Right cardiac atrium (tissue), 5 donors: ENCODE measurements around the gene PAX6. TPM values are rescaled to one million over a fixed set of nuclear protein-coding genes. Genes with fewer than 3 reads are reported as not detected.

ENCODE experiments used
- ATAC-seq, 2 donors: fragments of 200-7000 bp; cut with Tn5 transposase; one replicate each; pipeline versions ENCODE4 v1.8.0 to v1.9.1; 2020; ENCODE audit warnings: moderate library complexity in 2 of 2, mild to moderate bottlenecking in 1 of 2
- DNase-seq, 3 donors: peaks; one replicate each; pipeline ENCODE4 v3.0.0-alpha.2; 2020
- H3K27ac ChIP-seq: one replicate; pipeline ENCODE4 v1.5.1; 2013; ENCODE audit warnings: mild to moderate bottlenecking, low read length, control low read depth, moderate library complexity
- H3K27me3 ChIP-seq: one replicate; pipeline ENCODE4 v1.6.1; 2013; ENCODE audit not compliant: control insufficient read depth, insufficient read depth
- H3K4me1 ChIP-seq: one replicate; pipeline ENCODE4 v1.6.1; 2013; ENCODE audit warnings: low read length; ENCODE audit not compliant: control insufficient read depth, insufficient read depth
- H3K4me3 ChIP-seq: one replicate; pipeline ENCODE4 v1.5.1; 2013; ENCODE audit warnings: low read length, control low read depth
- H3K9me3 ChIP-seq: one replicate; pipeline ENCODE4 v1.6.1; 2013; ENCODE audit warnings: low read length; ENCODE audit not compliant: control insufficient read depth
- WGBS: extraction: QIAGEN DNeasy Blood & Tissue Kit; methylation state at CpG from one replicate; pipeline ENCODE4 v1.1.7; 2013; 5-methylcytosine and 5-hydroxymethylcytosine counted together
- intact Hi-C, 4 donors: fragments of 100-400 bp; cut with DNase I; formaldehyde crosslinking; loops; one replicate each; pipeline versions ENCODE4 v1.11.0 to v1.14.0; 2022 to 2023
- polyA plus RNA-seq: library from polyadenylated mRNA; stranded (reverse); fragments of 200-250 nt; gene quantifications from one replicate; pipeline ENCODE4 v1.2.3, GENCODE V29; 2013
- total RNA-seq, 4 donors: library from RNA; stranded (reverse); fragmentation: NEBNext Ultra II Directional; extraction: Animal tissue kit (Norgen Biotek cat#: 25700); gene quantifications; one replicate each; pipeline ENCODE4 v1.2.1, GENCODE V29; 2021
- donor health status: healthy with polysubstance abuse.
- donor health status: DM: no; HTN: yes; CAD: no.
- donor health status: DM: no; HTN: no; CAD: no.
- donor health status: DM: no; HTN: yes; CAD: no; lungs with severe emphysema.
- donor health status: DM: yes; HTN: yes; CAD: no.

PAX6 gene
- total and polyA plus RNA-seq, 5 donors: 0.02 TPM; not detected in 4

DNA sequence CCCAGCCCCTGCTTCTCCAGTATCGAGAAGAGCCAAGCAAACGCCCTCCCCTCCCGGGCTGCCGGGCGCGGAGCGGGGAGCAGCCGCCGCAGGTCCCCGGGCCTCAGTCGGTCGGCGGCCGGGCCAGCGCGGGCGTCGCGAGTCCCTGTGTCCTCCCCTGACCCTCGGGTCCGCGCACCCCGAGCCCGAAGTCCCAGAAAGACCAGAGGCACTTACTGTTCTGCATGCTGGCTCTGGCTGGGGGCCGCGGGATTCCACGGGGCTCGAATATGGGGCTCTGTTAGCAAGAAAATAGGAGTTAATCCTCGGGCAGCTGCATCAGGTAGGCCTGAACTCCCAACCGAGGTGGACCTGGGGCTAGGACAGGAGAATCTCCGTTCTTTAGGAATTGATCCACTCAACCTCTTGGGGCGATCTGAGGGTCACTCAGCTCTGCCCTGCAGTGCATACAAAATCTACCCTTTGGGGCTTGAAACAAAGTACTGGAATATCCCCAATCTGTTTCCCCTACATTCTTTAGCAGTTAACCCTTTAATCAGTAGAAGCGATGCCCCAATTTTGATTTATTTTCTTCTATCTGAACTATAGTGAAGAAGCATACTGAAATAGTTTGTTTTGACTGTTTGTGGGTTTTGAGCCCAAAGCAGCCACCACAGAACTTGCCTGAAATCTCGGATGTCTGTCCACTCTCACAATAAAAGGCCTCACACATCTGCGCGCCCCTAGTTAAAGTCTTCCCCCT, 4.8 kb downstream of the PAX6 start:
- WGBS: 6% methylated on average over 36 of the region's 36 CpGs
- ATAC-seq: no peak
- H3K4me3 ChIP-seq: no peak overlapping the region
- no peak overlapping the region for H3K27ac ChIP-seq
- H3K27me3 ChIP-seq: no peaks in the 10 kb centered on the region
- intact Hi-C loops: no loop called here
- DNase-seq: peak in 1 of 3 donors; percentile 47
- H3K9me3 ChIP-seq: no peaks in the 10 kb centered on the region
- H3K4me1 ChIP-seq: peaks cover 8% of the 10 kb centered on the region

DNA sequence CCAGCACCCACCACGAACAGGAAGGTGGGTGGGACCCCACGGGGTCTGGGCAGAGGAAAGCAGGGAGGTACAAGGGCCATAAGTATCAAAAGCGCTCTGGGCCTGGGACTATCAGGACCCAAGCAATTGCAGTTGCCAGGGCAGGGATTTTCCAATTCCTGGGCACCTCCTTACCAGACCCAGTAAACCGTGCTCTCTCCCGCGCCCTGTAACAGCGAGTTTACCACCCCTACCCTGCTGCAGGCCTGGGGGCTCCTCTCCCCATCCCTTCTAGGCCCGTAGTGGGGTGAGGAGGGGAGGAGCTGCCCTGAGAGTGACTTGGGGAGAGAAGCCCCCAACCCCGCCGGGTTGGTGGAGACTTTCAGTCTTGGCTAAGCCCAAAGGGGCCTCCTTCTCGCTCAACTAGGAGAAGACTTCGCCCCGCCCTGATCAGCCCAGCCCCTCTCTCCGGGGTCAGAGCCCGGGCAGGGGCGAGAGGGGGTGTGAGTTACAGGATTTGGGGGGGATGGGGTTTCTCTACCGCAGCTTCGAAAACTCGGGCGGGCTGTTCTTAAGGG, 5.4 kb downstream of the PAX6 start:
- H3K4me1 ChIP-seq: peaks cover 4% of the 10 kb centered on the region
- ATAC-seq (no peak), DNase-seq (no peak)
- H3K27ac ChIP-seq: no peak overlapping the region
- no peak overlapping the region for H3K4me3 ChIP-seq
- 6% methylated on average over 20 of the region's 20 CpGs for WGBS
- intact Hi-C loops: no loop called here
- no peaks in the 10 kb centered on the region for H3K9me3 ChIP-seq
- H3K27me3 ChIP-seq: no peaks in the 10 kb centered on the region

DNA sequence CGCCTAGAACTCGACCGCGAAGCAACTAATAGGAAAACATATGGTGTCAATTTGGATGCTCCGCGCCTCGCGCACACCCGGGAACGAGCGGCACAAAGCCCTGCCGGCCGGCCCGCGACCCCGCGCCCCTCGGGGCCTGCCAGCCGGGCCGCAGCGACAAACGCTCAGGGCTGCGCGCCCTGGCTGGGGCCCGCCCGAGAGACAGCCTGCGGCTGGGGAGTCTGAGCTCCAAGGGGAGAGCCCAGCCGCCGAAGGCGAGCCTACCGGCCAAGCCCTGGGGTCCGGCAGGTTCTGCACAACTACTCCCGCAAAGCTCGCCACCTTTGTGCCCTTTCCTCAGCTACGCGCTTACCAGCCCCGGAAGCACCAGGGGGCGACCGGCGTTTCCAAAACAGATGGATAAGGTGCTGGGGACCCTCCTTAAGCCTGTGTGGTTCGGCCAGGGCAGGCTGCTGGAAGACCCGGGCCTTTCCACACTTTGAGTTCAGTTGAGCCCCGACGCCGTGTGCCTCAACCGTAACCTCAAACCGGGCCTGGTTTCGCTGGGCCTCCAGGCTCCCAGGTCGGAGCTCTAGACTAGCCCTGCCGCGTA, 6.0 kb downstream of the PAX6 start:
- ATAC-seq: no peak
- DNase-seq: peak in 1 of 3 donors; percentile 46
- Histone ChIP-seq H3K27me3 (no peaks in the 10 kb centered on the region), H3K27ac (no peak overlapping the region), H3K9me3 (no peaks in the 10 kb centered on the region), H3K4me3 (no peak overlapping the region), H3K4me1 (peaks cover 4% of the 10 kb centered on the region)
- WGBS: 5% methylated on average over 51 of the region's 51 CpGs
- intact Hi-C loops: no loop called here

DNA sequence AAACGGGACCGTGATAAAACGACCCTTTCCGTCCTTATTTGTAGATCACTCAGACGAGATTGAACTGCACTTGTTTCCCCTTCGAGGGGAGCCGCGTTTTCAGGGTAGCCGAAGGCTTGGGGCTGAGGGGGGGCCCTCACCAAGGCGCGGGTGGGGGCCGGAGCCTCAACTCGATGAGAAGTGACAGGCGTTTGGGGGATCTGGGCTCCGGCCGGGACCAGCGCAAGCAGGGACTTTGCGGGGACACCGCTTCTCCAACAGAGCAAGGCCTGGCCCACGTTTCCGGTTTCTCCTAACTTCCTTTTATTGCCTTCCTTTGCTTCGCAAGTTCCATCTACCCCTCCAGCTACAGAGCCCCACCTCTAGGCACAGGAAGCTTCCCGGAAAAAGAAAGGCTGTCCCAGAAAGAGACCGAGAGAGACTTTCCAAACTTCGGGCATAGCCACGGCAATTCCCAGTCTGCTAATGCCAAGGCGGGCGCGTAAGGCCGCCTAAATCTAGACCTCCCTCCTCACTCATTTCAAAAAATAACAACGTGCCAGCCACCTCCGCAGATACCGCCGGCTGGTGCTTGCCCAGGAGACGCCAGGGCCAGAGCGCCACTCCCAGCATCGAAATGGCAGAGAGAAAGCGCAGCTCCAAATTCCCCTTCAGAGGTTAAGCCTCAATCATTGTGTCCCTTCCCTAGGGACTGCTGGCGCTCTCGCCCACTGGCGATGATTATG, 6.6 kb downstream of the PAX6 start:
- ATAC-seq (no peak), DNase-seq (no peak)
- intact Hi-C loops: no loop called here
- no peak overlapping the region for H3K27ac ChIP-seq
- H3K4me1 ChIP-seq: no peaks in the 10 kb centered on the region
- H3K27me3 ChIP-seq: no peaks in the 10 kb centered on the region
- 3% methylated on average over 41 of the region's 41 CpGs for WGBS
- H3K4me3 ChIP-seq: peak overlapping the region; percentile 13
- H3K9me3 ChIP-seq: no peaks in the 10 kb centered on the region

DNA sequence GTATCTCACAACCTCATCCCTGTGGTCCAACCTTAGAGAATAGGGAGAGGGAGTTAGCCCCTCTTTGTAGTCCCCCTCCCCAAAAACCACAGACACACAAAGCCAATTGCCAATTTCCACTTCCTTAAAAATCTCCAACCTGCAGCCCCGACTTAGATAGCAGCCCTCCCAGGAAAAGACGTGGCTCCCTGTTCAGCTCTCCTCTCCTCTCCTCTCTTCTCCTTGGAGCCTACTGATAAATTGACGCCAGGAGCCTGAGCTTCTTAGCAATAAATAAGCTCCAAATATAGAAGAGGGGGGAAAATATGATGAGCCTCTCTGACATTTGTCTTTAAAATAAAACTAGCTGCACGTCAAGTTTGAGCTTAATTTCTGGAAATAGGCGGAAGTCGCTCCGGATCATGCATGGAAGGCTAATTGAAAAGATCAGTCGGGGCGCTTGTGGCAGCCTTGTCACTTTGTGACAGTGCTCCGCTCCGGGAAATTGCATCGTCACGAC, 7.3 kb downstream of the PAX6 start:
- DNase-seq: no peak
- Histone ChIP-seq H3K4me3 (no peak overlapping the region), H3K9me3 (no peaks in the 10 kb centered on the region), H3K27me3 (no peaks in the 10 kb centered on the region), H3K27ac (no peak overlapping the region), H3K4me1 (no peaks in the 10 kb centered on the region)
- ATAC-seq: no peak
- WGBS: 4% methylated on average over 13 of the region's 13 CpGs
- intact Hi-C loops: no loop called here

DNA sequence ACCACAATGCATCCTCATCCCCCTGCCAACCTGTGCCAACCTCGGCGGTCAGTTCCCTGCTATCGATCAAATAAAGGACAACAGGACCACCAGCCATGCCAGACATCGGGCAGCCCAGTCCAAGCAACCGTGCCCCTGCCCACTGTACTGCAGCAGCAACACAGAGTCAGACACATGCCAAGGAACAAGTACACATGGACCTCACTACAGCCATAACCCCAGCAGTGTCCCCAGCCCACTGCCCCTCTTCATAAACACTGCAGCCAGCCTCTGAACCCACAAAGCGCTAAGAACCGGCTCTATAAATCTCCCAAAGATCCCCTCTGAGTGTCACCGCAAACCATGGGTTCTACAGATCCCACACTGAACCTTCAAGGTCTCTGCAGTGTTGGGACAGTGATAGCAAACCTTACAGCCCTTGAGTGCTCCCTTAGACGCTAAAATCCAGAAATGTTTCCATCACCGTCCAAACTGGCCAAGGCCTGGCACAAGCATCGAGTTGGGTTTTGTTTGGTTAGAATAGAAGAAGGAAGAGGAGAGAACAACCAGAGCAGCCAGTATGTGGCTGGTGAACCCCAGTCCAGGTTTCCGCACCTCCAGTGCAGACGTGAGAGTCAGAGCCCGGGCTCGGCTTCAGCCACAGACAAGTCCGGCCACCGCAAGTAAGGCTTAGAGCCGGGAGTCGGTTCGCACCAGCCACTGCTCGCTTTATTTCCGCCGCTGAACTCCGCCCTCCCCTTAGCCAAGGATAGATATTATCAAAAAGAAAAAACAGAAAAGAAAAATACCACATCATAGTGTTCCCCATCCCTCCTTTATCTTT, 7.9 kb downstream of the PAX6 start:
- intact Hi-C loops: no loop called here
- Histone ChIP-seq H3K27me3 (no peaks in the 10 kb centered on the region), H3K27ac (no peak overlapping the region), H3K4me1 (peaks cover 5% of the 10 kb centered on the region), H3K9me3 (no peaks in the 10 kb centered on the region), H3K4me3 (no peak overlapping the region)
- DNase-seq (no peak), ATAC-seq (no peak)
- WGBS: 6% methylated on average over 24 of the region's 24 CpGs

DNA sequence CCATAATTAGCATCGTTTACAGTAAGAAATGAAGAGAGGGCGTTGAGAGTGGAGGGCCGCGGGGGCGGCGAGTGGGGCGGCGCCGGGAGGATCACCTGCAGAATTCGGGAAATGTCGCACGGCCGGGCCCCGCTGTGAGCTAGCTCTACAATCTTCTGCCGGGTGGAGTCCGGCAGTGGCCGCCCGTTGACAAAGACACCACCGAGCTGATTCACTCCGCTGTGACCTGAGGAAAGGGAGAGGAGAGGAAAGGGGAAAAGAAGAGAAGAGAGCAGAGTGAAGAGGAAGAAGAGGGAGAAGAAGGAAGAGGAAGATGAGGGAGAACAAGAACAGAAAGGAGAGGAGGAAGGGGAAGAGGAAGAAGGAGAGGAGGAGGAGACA, 8.5 kb downstream of the PAX6 start:
- WGBS: 8% methylated on average over 20 of the region's 20 CpGs
- ATAC-seq: no peak
- Histone ChIP-seq H3K9me3 (no peaks in the 10 kb centered on the region), H3K4me1 (peaks cover 5% of the 10 kb centered on the region), H3K4me3 (no peak overlapping the region), H3K27ac (no peak overlapping the region), H3K27me3 (no peaks in the 10 kb centered on the region)
- no peak for DNase-seq
- intact Hi-C loops: no loop called here

DNA sequence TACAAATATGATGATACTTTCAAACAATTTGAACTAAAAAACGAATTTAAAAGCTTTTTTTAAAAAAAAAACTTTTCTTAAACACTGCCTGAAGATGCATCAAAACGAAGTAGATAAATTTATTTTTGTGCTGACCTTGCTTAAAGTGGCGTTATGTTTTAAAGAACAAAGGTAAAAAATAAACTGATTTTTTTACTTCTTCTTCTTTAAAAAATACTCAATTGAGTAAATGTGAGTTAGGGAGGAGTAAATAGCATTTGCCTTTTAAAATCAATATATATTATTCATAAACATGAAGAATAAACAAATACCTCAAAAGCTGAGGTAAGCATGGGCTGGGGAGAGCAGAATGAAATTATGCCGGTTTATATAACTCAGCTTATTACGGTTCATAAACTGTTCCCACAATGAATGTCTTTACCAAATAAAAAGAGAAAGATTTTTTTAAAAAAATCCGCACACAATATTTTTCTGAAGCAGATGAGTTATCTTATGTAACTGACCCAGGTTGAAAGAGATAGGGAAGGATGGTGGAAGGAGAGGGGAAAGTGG, 9.0 kb downstream of the PAX6 start:
- no peaks in the 10 kb centered on the region for H3K9me3 ChIP-seq
- no peak overlapping the region for H3K27ac ChIP-seq
- no peak for ATAC-seq
- WGBS: 14% methylated on average over 6 of the region's 6 CpGs
- no peak for DNase-seq
- H3K27me3 ChIP-seq: no peaks in the 10 kb centered on the region
- H3K4me1 ChIP-seq: peaks cover 5% of the 10 kb centered on the region
- intact Hi-C loops: no loop called here
- H3K4me3 ChIP-seq: no peak overlapping the region

DNA sequence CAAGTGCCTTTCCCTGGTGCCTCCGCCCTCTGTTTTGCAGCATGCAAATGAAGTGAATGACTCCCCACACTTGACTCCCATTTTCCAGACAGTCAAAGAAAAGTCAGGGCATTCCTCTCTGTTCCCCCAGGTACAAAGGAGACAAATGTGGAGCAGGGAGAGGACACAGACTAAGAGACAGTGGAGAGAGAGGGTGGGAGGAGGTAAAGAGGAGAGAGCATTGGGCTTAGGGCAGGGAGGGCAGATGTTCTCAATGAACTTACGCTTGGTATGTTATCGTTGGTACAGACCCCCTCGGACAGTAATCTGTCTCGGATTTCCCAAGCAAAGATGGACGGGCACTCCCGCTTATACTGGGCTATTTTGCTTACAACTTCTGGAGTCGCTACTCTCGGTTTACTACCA, 9.8 kb downstream of the PAX6 start:
- WGBS: 8% methylated on average over 9 of the region's 9 CpGs
- ATAC-seq (no peak), DNase-seq (no peak)
- H3K27me3 ChIP-seq: no peaks in the 10 kb centered on the region
- H3K27ac ChIP-seq: no peak overlapping the region
- H3K9me3 ChIP-seq: no peaks in the 10 kb centered on the region
- H3K4me3 ChIP-seq: no peak overlapping the region
- intact Hi-C loops: no loop called here
- peaks cover 5% of the 10 kb centered on the region for H3K4me1 ChIP-seq

DNA sequence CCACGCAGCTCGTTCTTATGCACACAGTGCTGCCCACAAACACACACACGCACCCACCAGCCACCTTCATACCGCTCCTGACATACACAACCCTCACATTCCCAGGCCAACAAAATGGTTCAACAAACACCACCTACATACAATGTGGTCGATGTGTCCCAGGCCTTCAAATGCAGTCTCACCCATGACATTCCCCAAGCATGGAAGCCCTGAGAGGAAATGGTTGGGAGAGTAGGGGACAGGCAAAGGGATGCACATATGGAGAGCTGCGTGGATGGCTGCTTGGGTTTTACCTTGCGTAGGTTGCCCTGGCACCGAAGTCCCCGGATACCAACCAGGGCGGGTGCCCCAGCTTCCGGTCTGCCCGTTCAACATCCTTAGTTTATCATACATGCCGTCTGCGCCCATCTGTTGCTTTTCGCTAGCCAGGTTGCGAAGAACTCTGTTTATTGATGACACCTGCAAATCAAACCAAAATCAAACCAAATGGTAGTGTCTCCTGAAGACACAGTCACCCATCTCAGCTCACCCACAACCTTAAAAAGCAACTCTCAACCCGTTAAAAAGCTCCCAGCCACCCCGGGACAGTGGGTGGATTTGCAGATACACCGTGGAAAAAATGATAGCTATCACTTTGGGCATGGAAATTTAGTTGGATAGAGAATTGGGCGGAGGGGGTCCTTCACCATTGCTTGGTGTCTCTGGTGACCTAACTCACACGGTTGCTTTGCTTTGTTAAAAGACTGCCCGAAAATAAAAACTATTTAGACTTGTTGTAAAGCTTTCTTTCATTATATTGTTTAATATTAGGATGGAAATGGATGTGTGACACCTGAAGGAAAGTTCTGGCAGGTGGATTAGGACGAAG, 10.5 kb downstream of the PAX6 start:
- peaks cover 5% of the 10 kb centered on the region for H3K4me1 ChIP-seq
- no peak for ATAC-seq
- no peak overlapping the region for H3K4me3 ChIP-seq
- no peak overlapping the region for H3K27ac ChIP-seq
- DNase-seq: no peak
- no peaks in the 10 kb centered on the region for H3K27me3 ChIP-seq
- 11% methylated on average over 23 of the region's 23 CpGs for WGBS
- intact Hi-C loops: no loop called here
- no peaks in the 10 kb centered on the region for H3K9me3 ChIP-seq
